Keratinocyte (primary cell): Measurements from ENCODE around the gene TUBGCP6.

Experiments
- EZH2 ChIP-seq: IDR thresholded peaks from one replicate; pipeline ENCODE4 v1.6.1; 2012; ENCODE audit warnings: inconsistent platforms, mild to moderate bottlenecking, low read length, moderate library complexity
- TF ChIP-seq, protein P1 (sequence below), 3 experiments: IDR thresholded peaks in 1 of 3; conservative IDR thresholded peaks in 1 of 3; optimal IDR thresholded peaks in 1 of 3; 2 replicates in 2 of 3; 3 replicates in 1 of 3; pipeline versions ENCODE3 to v1.5.1; 2011; ENCODE audit warnings: low read length in 3 of 3, mild to moderate bottlenecking in 3 of 3, moderate library complexity in 2 of 3, control low read depth in 1 of 3, inconsistent platforms in 1 of 3; ENCODE audit not compliant: insufficient read depth in 2 of 3; ENCODE audit errors: extremely low read depth in 1 of 3

- TF ChIP-seq EZH2, result no peak
- TF ChIP-seq, protein P1, sequence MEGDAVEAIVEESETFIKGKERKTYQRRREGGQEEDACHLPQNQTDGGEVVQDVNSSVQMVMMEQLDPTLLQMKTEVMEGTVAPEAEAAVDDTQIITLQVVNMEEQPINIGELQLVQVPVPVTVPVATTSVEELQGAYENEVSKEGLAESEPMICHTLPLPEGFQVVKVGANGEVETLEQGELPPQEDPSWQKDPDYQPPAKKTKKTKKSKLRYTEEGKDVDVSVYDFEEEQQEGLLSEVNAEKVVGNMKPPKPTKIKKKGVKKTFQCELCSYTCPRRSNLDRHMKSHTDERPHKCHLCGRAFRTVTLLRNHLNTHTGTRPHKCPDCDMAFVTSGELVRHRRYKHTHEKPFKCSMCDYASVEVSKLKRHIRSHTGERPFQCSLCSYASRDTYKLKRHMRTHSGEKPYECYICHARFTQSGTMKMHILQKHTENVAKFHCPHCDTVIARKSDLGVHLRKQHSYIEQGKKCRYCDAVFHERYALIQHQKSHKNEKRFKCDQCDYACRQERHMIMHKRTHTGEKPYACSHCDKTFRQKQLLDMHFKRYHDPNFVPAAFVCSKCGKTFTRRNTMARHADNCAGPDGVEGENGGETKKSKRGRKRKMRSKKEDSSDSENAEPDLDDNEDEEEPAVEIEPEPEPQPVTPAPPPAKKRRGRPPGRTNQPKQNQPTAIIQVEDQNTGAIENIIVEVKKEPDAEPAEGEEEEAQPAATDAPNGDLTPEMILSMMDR (optimal IDR thresholded peaks at IDR 0.05 in 1 of 3, IDR thresholded peaks at IDR 0.05 in 1 of 3, conservative IDR thresholded peaks at IDR 0.05 in 1 of 3; ENCODE audit: extremely low read depth in 1 of 3, insufficient read depth in 2 of 3, low read length in 3 of 3), result no peak
Measured at GRCh38 chr22:50294319-50294656, 49.5 kb upstream of the TUBGCP6 start.
